Activated naive CD4-positive, alpha-beta T cell treated with anti-CD3 and anti-CD28 coated beads, Interleukin-2, amount 50 U/mL, for 72 hours (primary cell): Measurements from ENCODE around the gene GPR146. TPM values are rescaled to one million over a fixed set of nuclear protein-coding genes. Genes with fewer than 3 reads are reported as not detected.

Experiments used
- ATAC-seq, 2 donors: fragments of 150-1000 bp; cut with Tn5 transposase; 2 replicates each; pipeline ENCODE4 v1.10.0; 2021; ENCODE audit warnings: mild to moderate bottlenecking in 2 of 2, moderate library complexity in 2 of 2
- DNase-seq, 2 donors: peaks; one replicate each; pipeline ENCODE4 v3.0.0; 2021 to 2022; ENCODE audit warnings: low spot score in 2 of 2
- H3K27ac Mint-ChIP-seq, 2 donors: one replicate each; pipeline ENCODE4 v1.8.0; 2022; ENCODE audit warnings: mild to moderate bottlenecking in 2 of 2, mixed read lengths in 2 of 2
- H3K36me3 Mint-ChIP-seq, 2 donors: one replicate each; pipeline ENCODE4 v1.8.0; 2022; ENCODE audit warnings: mixed read lengths in 2 of 2
- H3K9me3 Mint-ChIP-seq, 2 donors: one replicate each; pipeline ENCODE4 v1.8.0; 2022; ENCODE audit warnings: mixed read lengths in 2 of 2
- total RNA-seq, 2 donors: library from RNA; stranded (reverse); gene quantifications; one replicate each; pipeline ENCODE4 v1.2.3, GENCODE V29; 2022

The GPR146 gene
- total RNA-seq, 2 donors from 2014 or later, result 1.6 to 9.3 TPM

DNA sequence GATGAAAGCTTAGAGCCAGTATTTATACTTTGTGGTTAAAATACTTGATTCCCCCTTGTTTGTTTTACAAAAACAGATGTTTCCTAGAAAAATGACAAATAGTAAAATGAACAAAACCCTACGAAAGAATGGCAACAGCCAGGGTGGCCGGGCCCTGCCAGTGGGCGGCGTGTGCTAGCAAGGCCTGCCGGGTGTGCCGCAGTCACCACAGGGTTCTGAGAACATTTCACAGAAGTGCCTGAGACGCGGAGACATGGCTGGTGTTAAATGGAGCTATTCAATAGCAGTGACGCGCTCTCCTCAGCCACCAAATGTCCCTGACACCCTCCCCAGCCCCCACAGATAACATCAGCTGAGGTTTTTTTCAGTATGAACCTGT lies 14.5 kb downstream of the GPR146 start:
- Mint-ChIP-seq H3K9me3 (no peaks in the 10 kb centered on the region), H3K27ac (no peak overlapping the region), H3K36me3 (no peaks in the 10 kb centered on the region)
- ATAC-seq (no peak), DNase-seq (no peak)

DNA sequence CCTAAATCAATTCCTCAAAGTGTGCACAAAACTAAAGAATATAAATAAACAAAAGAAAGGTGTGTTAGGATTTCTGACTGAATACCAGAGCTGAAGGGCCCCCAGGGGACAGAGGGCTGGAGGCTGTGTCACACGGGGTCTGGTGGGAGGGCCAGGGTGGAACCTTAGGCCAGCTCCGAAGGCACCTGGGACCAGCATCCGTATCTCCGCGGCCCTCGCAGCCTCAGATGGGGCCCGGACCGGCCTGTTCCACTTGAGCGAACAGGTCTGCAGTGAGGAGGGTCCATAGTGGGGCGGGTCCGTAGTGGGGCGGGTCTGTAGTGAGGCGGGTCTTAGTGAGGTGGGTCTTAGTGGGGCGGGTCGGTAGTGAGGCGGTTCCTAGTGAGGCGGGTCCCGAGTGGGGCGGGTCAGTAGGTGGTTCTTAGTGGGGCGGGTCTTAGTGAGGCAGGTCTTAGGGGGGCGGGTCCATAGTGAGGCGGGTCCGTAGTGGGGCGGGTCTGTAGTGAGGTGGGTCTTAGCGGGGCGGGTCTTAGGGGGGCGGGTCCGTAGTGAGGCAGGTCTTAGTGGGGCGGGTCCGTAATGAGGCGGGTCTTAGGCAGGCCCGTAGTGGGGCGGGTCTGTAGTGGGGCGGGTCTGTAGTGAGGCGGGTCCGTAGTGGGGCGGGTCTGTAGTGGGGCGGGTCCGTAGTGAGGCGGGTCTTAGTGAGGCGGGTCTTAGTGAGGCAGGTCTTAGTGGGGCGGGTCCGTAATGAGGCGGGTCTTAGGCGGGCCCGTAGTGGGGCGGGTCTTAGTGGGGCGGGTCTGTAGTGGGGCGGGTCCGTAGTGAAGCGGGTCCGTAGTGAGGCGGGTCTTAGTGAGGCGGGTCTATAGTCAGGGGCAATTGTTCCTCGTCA lies 15.1 kb downstream of the GPR146 start:
- no peak overlapping the region for H3K27ac Mint-ChIP-seq
- peak in 1 of 2 donors; percentile 78 for ATAC-seq
- no peaks in the 10 kb centered on the region for H3K9me3 Mint-ChIP-seq
- H3K36me3 Mint-ChIP-seq, result no peaks in the 10 kb centered on the region
- peak in 1 of 2 donors; percentile 29 for DNase-seq

DNA sequence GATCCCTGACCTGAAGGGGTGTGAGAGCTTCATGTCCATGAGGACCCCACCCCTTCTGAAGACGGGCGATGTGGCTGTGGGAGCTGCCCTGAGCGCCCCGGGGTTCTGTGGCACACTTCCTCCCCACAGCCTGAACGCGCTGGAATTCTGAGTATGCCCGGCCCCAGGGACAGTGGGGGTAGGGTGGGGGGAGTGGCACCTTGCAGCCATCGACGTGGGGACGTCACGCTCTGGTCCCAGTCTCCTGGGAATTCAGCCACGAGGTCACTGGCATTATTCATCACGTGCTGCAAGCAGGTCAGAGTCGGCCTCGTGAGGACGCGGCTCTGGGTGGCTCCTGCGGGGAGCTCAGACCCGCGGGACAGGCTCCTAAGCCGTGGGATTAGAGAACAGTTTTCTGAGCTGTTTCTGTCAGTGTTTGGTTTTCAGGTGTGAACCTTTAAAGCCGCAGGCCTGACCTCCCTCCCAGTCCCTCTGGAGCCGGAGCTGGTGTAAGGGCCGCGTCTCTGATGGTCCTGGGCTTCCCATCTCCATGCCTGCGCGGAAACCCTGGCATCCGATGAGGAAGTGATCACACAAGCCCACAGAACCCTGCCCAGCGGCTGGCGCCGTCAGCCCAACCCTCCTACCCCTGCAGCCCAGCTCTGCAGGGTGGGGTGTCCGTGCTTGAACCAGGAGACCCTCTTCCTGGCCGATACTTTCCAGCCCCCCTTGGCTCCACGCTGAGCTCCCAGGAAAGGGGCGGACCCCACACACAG lies 16.1 kb downstream of the GPR146 start:
- Mint-ChIP-seq H3K9me3 (no peaks in the 10 kb centered on the region), H3K36me3 (no peaks in the 10 kb centered on the region), H3K27ac (no peak overlapping the region)
- no peak for ATAC-seq
- DNase-seq, result no peak

DNA sequence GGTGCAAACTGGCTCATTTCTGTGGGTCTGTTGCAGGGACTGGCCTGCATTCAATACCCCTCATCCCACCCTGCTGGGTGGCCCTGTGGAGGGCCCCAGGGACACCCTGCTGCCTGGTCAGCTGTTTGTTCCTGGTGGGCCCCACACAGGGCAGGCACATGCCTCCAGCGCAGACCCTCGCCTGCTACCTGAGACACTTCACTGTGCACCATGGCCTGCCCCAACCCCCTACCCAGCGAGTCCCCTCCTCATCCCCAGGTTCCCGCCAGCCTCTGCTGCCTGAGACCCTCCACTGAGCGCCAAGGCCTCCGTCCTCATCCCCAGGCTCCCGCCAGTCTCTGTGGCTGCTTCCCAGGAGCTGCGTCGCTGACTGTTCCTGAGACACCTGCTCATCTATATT lies 16.8 kb downstream of the GPR146 start:
- DNase-seq (no peak), ATAC-seq (no peak)
- Mint-ChIP-seq H3K36me3 (no peaks in the 10 kb centered on the region), H3K27ac (no peak overlapping the region), H3K9me3 (no peaks in the 10 kb centered on the region)

DNA sequence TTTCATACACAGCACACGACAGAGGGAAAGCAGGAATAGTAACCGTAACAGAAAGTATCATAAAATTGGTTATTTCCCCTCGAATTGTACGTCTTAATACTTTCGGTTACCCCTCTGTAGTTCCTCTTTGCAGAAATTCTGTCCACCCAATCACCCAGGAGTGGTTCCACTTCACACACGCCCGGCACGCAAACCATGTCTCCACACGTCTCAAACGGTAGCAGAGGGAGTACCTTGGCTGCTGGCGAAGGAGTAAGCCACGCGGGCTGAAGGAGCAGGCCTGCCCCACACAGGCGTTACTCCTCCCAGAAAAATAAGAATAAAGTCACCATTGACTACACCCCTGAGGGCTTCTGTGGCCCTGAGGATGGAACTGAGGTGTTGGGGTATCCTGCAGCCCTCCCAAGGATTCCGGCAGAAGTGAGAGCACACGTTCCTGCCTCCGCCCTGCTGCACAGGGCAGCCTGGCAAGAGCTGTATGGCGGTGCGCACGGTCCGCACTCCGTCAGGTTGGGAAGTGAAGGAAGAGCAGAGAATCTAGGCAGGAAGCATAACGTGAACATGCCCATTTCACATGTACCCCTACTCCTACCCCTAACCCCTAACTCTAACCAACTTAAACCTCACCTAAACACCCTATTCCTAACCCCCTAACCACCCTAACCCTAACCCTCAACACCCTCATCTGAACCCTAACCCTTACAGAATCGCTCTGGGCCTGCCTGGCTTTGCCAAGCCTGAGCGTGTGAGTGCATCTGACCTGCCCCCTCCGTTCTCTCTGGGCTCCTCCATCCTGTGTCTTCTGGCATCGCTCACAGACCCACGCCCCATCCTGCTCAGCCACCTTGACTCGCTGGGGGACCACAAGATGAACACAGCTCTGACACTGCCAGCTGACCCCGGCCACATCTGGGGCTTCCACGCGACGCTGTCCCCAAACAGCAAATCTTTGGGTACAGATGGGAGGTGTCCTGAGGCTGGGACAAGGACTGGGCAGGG lies 18.2 kb downstream of the GPR146 start:
- DNase-seq (no peak), ATAC-seq (no peak)

DNA sequence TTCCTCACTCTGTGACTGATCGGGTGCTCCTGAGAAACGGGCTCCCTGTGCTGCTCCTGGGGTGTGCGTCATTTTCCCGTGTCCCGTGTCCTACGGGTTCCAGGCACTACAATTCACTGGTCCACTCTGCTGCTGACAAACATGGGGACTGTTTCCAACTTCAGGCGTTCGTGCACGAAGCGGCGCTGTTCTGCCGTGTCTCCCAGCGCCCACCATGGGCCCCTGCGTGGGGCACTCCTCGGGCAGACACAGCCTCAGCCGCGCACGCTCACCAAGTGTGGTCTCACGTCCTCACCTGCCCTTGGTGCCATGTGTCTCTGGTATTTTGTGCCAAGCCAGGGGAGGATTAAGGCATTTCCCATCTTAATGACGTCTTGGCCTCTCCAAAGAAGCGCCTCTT lies 19.0 kb downstream of the GPR146 start:
- H3K9me3 Mint-ChIP-seq, result no peaks in the 10 kb centered on the region
- DNase-seq (no peak), ATAC-seq (no peak)
- no peaks in the 10 kb centered on the region for H3K36me3 Mint-ChIP-seq
- H3K27ac Mint-ChIP-seq, result no peak overlapping the region

More for the DNA sequence above, 18.2 kb downstream of the GPR146 start:
- H3K36me3 Mint-ChIP-seq, result no peaks in the 10 kb centered on the region
- no peaks in the 10 kb centered on the region for H3K9me3 Mint-ChIP-seq
- no peak overlapping the region for H3K27ac Mint-ChIP-seq

DNA sequence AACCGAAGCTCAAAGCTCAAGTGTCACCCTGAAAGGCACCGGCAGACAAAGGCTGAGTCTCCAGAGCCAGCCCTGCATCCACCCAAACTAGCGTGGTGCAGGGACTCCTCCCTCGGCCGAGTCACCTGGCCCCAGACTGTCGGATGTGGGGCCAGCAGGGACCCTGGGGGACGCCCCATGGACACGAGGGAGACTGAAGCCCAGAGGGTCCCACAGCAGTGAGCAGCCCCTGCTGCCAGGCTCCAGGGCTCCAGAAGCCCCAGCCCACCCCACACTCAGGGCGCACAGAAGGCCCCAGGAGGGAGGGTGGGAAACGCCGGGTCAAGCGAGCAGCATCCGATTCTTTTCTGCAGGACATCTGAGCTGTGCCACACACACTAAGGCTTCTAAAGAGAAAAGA lies 20.2 kb downstream of the GPR146 start:
- DNase-seq, result no peak
- no peaks in the 10 kb centered on the region for H3K9me3 Mint-ChIP-seq
- H3K27ac Mint-ChIP-seq, result no peak overlapping the region
- no peaks in the 10 kb centered on the region for H3K36me3 Mint-ChIP-seq
- ATAC-seq, result no peak

DNA sequence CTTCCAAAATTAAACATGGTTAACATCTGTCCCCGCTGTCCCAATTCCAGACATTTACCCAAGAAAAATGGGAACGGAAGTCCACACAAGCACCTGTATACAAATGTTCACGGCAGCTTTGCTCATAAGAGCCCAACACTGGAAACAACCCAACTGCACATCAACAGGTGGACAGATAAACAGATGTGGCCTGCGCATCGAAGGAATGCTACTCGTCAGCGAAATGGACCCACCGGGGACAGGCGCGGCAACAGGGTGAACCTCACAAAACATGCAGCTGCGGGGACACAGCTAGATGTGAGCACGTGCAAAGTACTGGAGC lies 20.9 kb downstream of the GPR146 start:
- H3K36me3 Mint-ChIP-seq, result no peaks in the 10 kb centered on the region
- DNase-seq (no peak), ATAC-seq (no peak)
- H3K9me3 Mint-ChIP-seq, result no peaks in the 10 kb centered on the region
- H3K27ac Mint-ChIP-seq, result no peak overlapping the region

DNA sequence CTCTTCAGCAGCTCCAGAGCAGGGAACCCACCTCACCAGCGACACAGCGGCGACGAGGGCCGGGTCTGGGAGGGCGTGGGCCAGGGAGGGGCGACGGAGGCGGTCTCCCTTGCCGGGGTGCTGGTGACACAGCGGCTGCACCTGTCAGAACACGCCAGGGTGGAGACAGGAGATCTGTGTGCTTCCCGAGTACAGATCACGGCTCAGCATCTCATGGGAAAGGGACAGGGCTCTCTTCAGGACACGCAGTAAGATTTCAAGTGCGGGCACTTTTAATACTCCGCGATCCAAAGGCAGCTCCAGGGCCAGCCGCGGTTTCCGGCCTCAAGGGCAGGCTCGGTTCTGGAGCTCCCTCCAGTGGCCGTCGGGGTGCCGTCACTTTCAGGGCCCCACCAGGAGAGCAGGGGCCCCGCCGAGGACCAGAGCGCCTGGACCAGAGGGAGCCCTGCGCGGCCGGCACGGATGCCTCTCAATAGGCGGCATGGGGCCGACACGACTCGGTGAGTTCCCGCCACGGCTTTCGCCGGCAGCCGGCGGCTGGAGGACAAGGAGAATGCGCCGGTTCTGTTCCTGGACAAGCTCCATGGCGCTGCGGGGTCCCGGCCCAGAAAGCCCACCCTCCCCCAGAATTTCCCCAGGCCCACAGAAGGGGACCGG lies 21.4 kb downstream of the GPR146 start:
- Mint-ChIP-seq H3K36me3 (no peaks in the 10 kb centered on the region), H3K27ac (no peak overlapping the region), H3K9me3 (no peaks in the 10 kb centered on the region)
- peak; percentile 96 to 97 for ATAC-seq
- DNase-seq, result peak; percentile 73 to 88

DNA sequence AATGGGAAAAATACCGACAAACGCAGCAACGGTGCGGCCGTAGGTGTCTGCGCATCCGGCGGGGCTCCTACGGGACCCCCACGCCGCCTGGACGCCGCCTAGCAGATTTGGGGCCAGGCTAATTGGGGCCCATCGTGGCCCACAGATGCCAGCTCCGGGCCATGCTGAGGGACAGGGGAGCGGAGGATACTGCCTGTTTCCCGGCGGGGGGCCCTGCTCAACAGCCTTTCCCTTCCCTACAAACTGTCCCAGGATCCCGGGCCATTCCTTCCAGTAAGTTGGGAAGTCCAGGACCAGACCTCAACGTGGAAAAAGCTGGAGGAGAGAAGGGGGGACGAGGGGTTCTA lies 21.9 kb downstream of the GPR146 start:
- Mint-ChIP-seq H3K27ac (no peak overlapping the region), H3K36me3 (no peaks in the 10 kb centered on the region), H3K9me3 (no peaks in the 10 kb centered on the region)
- no peak for ATAC-seq
- no peak for DNase-seq

DNA sequence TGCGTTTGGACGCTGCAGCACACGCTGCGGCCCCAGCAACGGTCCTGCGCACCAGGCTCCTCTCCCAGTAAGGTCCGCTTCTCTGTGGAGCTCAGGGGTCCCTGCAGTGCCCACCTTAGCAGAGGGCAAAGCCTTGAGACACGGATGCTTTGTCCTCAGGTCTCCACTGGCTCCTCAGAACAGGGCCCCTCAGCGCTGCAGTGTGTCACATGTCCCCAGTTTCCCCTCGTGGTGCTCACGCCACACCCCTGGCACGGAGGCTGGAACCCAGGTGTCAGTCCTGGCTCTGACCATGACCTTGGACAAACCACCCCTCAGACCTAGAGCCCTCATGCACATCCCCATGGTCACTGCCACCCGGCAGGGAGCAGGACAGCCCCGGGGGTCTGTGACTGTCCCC lies 23.7 kb downstream of the GPR146 start:
- ATAC-seq (no peak), DNase-seq (no peak)
- no peak overlapping the region for H3K27ac Mint-ChIP-seq
- H3K36me3 Mint-ChIP-seq, result no peaks in the 10 kb centered on the region
- H3K9me3 Mint-ChIP-seq, result no peaks in the 10 kb centered on the region

DNA sequence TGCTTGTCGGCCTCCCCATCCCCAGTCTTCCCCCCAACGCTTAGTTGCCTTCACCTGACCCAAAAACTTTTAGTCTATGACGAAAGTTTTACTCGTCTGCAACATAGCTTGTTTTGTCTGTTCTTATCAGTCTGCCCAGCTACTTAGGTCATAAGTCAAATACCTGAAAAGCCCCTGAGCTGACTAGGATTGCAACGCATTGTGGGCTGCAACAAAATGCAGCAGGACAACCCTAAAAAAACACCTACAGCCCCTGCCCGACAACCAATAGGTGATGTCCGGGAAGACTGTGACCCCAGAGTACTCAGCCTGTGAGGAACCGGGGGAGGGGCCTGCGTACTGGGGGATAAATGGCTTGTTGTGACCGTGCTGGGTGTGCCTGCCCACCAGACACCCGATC lies 24.3 kb downstream of the GPR146 start:
- no peaks in the 10 kb centered on the region for H3K9me3 Mint-ChIP-seq
- ATAC-seq, result no peak
- DNase-seq, result no peak
- H3K36me3 Mint-ChIP-seq, result no peaks in the 10 kb centered on the region
- no peak overlapping the region for H3K27ac Mint-ChIP-seq

DNA sequence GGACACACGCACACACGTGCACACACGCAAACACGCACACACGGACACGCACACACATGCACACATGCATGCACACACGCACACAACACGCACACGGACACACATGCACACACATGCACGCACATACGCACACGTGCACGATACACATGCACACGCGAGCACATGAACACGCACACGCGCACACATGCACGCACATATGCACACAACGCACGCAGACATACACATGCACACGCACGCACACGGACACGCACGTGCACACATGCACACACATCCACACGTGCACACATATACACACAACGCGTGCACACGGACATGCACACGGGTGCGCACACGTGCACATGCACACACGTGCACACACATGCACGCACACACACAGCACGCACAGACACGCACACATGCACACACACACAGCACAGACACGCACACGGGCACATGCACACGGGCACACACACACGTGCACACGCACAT lies 26.2 kb downstream of the GPR146 start:
- no peaks in the 10 kb centered on the region for H3K9me3 Mint-ChIP-seq
- no peak for DNase-seq
- no peak overlapping the region for H3K27ac Mint-ChIP-seq
- no peak for ATAC-seq
- H3K36me3 Mint-ChIP-seq, result no peaks in the 10 kb centered on the region

DNA sequence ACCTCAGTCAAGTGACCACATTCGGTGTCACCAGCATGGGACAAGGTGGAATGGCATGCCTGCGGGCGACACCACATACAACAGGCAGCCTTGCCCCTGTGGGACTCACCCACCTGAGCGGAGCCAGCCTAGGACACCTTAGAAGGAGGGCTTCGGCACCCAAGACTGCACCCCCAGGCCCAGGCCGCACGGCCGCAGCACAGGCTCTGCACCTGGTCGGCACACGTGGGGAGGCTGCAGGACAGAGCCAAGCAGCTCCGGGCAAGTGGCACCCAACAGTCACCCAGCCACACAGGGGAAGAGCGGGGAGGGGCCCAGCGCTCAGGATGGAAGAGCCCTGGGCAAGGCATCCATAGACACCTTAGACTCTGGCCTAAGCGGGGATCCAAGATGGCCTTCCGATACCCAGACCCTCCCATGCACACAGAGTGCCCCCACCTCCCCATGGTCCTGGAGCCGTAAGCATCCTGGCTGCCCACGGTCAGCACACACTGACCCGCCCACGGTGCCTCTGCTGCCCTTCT lies 27.4 kb downstream of the GPR146 start:
- no peak for ATAC-seq
- Mint-ChIP-seq H3K27ac (no peak overlapping the region), H3K36me3 (no peaks in the 10 kb centered on the region), H3K9me3 (no peaks in the 10 kb centered on the region)
- no peak for DNase-seq

DNA sequence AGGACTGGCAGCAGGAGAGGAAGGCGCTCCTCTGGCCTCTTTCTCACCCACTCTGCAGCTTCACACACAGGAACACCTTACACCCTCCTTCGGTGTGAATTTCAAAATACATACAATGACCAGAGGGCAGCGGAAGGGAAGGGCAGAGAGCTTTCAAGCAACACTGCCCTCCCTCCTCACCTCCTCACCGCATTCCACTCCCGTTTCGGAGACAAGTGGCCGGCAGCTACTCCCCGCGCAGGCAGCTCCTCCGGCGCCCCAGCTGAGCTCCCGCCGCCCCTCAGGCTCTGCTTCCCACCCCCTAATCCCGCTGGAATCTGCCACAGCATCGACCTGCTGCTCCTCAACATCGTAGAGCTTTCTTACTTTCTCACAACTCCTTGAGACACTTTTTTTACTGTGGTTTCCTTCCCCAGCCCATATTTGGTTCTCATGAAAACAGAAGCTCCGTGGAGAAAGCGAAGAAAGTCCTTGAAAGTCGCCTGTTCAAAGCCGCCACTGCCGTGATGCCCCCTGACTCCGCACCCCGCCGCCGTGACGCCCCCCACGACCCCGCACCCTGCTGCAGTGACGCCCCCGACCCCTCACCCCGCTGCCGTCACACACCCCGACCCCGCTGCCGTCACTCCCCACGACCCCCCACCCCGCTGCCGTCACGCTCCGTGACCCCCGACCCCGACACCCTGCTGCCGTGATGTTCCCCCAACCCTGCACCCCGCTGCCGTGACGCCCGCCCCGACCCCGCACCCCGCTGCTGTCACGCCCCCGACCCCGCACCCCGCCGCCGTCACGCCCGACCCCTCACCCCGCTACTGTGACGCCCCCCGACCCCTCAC lies 29.0 kb downstream of the GPR146 start:
- ATAC-seq, result no peak
- Mint-ChIP-seq H3K36me3 (no peaks in the 10 kb centered on the region), H3K27ac (peak overlapping the region in 1 of 2 donors; percentile 44), H3K9me3 (no peaks in the 10 kb centered on the region)
- no peak for DNase-seq
